ENCODE data around the gene OCLN. TPM values are rescaled to one million over a fixed set of nuclear protein-coding genes. Genes with fewer than 3 reads are reported as not detected.
A peak's percentile ranks its signal among the peaks of the same experiment; 100 is the strongest.
"Not testable (repeated sequence)": the region's sequence is repeated elsewhere in the genome, so short reads cannot be mapped to it uniquely, and the experiment has no call there.

OCLN gene
- total and polyA plus RNA-seq, 9 of the 15 experiments (the other 6 are each of a cell fraction or from before 2014, with no cell fraction given): 0.05 to 0.29 (median 0.15) TPM

- H2AFZ ChIP-seq (ENCODE audit: low read depth, low read length); DNase-seq (ENCODE audit: extremely low read depth in 1 of 4, low spot score in 3 of 4); intact Hi-C loops (cut with micrococcal nuclease); H3K9me3 ChIP-seq (replicated peaks; ENCODE audit: control insufficient read depth, insufficient read depth, low read depth, low read length); H3K4me2 ChIP-seq (ENCODE audit: insufficient read depth, low read length); H3K79me2 ChIP-seq (ENCODE audit: control insufficient read depth, insufficient read depth, low read length); in situ Hi-C loops (cut with MboI); H3K27ac ChIP-seq (ENCODE audit: extremely low read depth, low read depth, low read length); FAIRE-seq; H3K27me3 ChIP-seq (ENCODE audit: control insufficient read depth in 2 of 2, insufficient read depth in 2 of 2, low read length in 2 of 2); H3K4me1 ChIP-seq (replicated peaks in 1 of 2; ENCODE audit: control insufficient read depth in 2 of 2, insufficient read depth in 2 of 2, low read length in 2 of 2); H3K36me3 ChIP-seq (ENCODE audit: control insufficient read depth, insufficient read depth, low read length); POLR2A ChIA-PET; H4K20me1 ChIP-seq (replicated peaks; ENCODE audit: control insufficient read depth, insufficient read depth, low read length); ATAC-seq; BruUV-seq (replicated peaks); H3K4me3 ChIP-seq; H3K9ac ChIP-seq (ENCODE audit: insufficient read depth in 1 of 2, low read depth in 2 of 2, low read length in 2 of 2); H3K9me1 ChIP-seq (ENCODE audit: control insufficient read depth, insufficient read depth, low read length); CTCF ChIA-PET (ENCODE audit: low intra/inter-chr PET ratio): not testable (repeated sequence)
- WGBS (ENCODE audit: insufficient coverage, low coverage, missing lambda C conversion rate): no CpG with 5 or more reads among the region's 2 CpGs
Observed at GRCh38 chr5:69568072-69568471, 75.5 kb downstream of the OCLN start.

GRCh38 chr5:69583356-69583755 lies 90.8 kb downstream of the OCLN start:
- POLR2A ChIA-PET; H3K79me2 ChIP-seq (ENCODE audit: control insufficient read depth, insufficient read depth, low read length); intact Hi-C loops (cut with micrococcal nuclease): not testable (repeated sequence)

GRCh38 chr5:69596114-69596840 lies 103.7 kb downstream of the OCLN start:
- H3K9me3 ChIP-seq (replicated peaks; ENCODE audit: control insufficient read depth, insufficient read depth, low read depth, low read length); H3K4me1 ChIP-seq (replicated peaks in 1 of 2; ENCODE audit: control insufficient read depth in 2 of 2, insufficient read depth in 2 of 2, low read length in 2 of 2); H3K79me2 ChIP-seq (ENCODE audit: control insufficient read depth, insufficient read depth, low read length); intact Hi-C loops (cut with micrococcal nuclease); H3K4me3 ChIP-seq; H2AFZ ChIP-seq (ENCODE audit: low read depth, low read length); H3K27me3 ChIP-seq (ENCODE audit: control insufficient read depth in 2 of 2, insufficient read depth in 2 of 2, low read length in 2 of 2); CTCF ChIA-PET (ENCODE audit: low intra/inter-chr PET ratio); FAIRE-seq; DNase-seq (ENCODE audit: extremely low read depth in 1 of 4, low spot score in 3 of 4); BruUV-seq (replicated peaks); H3K27ac ChIP-seq (ENCODE audit: extremely low read depth, low read depth, low read length); H3K9me1 ChIP-seq (ENCODE audit: control insufficient read depth, insufficient read depth, low read length); POLR2A ChIA-PET; H3K36me3 ChIP-seq (ENCODE audit: control insufficient read depth, insufficient read depth, low read length); H3K4me2 ChIP-seq (ENCODE audit: insufficient read depth, low read length); in situ Hi-C loops (cut with MboI); H3K9ac ChIP-seq (ENCODE audit: insufficient read depth in 1 of 2, low read depth in 2 of 2, low read length in 2 of 2); ATAC-seq; H4K20me1 ChIP-seq (replicated peaks; ENCODE audit: control insufficient read depth, insufficient read depth, low read length): not testable (repeated sequence)
- WGBS (ENCODE audit: insufficient coverage, low coverage, missing lambda C conversion rate): 57% methylated on average over 1 of the region's 7 CpGs

More at GRCh38 chr5:69583356-69583755, 90.8 kb downstream of the OCLN start:
- H3K36me3 ChIP-seq (ENCODE audit: control insufficient read depth, insufficient read depth, low read length); H3K27me3 ChIP-seq (ENCODE audit: control insufficient read depth in 2 of 2, insufficient read depth in 2 of 2, low read length in 2 of 2); H4K20me1 ChIP-seq (replicated peaks; ENCODE audit: control insufficient read depth, insufficient read depth, low read length); CTCF ChIA-PET (ENCODE audit: low intra/inter-chr PET ratio); ATAC-seq; H3K9me3 ChIP-seq (replicated peaks; ENCODE audit: control insufficient read depth, insufficient read depth, low read depth, low read length); DNase-seq (ENCODE audit: extremely low read depth in 1 of 4, low spot score in 3 of 4); H3K4me2 ChIP-seq (ENCODE audit: insufficient read depth, low read length); H2AFZ ChIP-seq (ENCODE audit: low read depth, low read length); H3K9ac ChIP-seq (ENCODE audit: insufficient read depth in 1 of 2, low read depth in 2 of 2, low read length in 2 of 2); in situ Hi-C loops (cut with MboI); H3K4me3 ChIP-seq; BruUV-seq (replicated peaks); FAIRE-seq; H3K27ac ChIP-seq (ENCODE audit: extremely low read depth, low read depth, low read length); H3K4me1 ChIP-seq (replicated peaks in 1 of 2; ENCODE audit: control insufficient read depth in 2 of 2, insufficient read depth in 2 of 2, low read length in 2 of 2); H3K9me1 ChIP-seq (ENCODE audit: control insufficient read depth, insufficient read depth, low read length): not testable (repeated sequence)
- WGBS (ENCODE audit: insufficient coverage, low coverage, missing lambda C conversion rate): no CpG with 5 or more reads among the region's 2 CpGs

- H3K4me3 ChIP-seq; BruUV-seq (replicated peaks); intact Hi-C loops (cut with micrococcal nuclease); H4K20me1 ChIP-seq (replicated peaks; ENCODE audit: control insufficient read depth, insufficient read depth, low read length); H3K9me3 ChIP-seq (replicated peaks; ENCODE audit: control insufficient read depth, insufficient read depth, low read depth, low read length); H3K4me1 ChIP-seq (replicated peaks in 1 of 2; ENCODE audit: control insufficient read depth in 2 of 2, insufficient read depth in 2 of 2, low read length in 2 of 2); H3K36me3 ChIP-seq (ENCODE audit: control insufficient read depth, insufficient read depth, low read length); POLR2A ChIA-PET; H3K79me2 ChIP-seq (ENCODE audit: control insufficient read depth, insufficient read depth, low read length); H3K9me1 ChIP-seq (ENCODE audit: control insufficient read depth, insufficient read depth, low read length); in situ Hi-C loops (cut with MboI); H3K27me3 ChIP-seq (ENCODE audit: control insufficient read depth in 2 of 2, insufficient read depth in 2 of 2, low read length in 2 of 2); H3K4me2 ChIP-seq (ENCODE audit: insufficient read depth, low read length); H2AFZ ChIP-seq (ENCODE audit: low read depth, low read length); DNase-seq (ENCODE audit: extremely low read depth in 1 of 4, low spot score in 3 of 4); H3K27ac ChIP-seq (ENCODE audit: extremely low read depth, low read depth, low read length); CTCF ChIA-PET (ENCODE audit: low intra/inter-chr PET ratio); H3K9ac ChIP-seq (ENCODE audit: insufficient read depth in 1 of 2, low read depth in 2 of 2, low read length in 2 of 2); FAIRE-seq: not testable (repeated sequence)
- WGBS (ENCODE audit: insufficient coverage, low coverage, missing lambda C conversion rate): no CpG with 5 or more reads among the region's 6 CpGs
- peak; percentile 20; the same call in 1 of the 3 replicates for ATAC-seq
Observed at GRCh38 chr5:69601947-69602346, 109.4 kb downstream of the OCLN start.

All from K562 (cell line).